GM23338 (cell line): ENCODE measurements around the gene MTIF3.

Experiments
- POLR2AphosphoS5 ChIP-seq: IDR thresholded peaks from 2 replicates; pipeline ENCODE4 v1.6.1; 2016; ENCODE audit warnings: antibody characterized with exemption, low read depth
- STAT1 ChIP-seq: IDR thresholded peaks from one replicate; pipeline ENCODE4 v1.6.1; 2016; ENCODE audit warnings: antibody characterized with exemption; ENCODE audit not compliant: unreplicated experiment
- TF ChIP-seq, protein P1 (sequence below), 2 experiments: fragments of 200-600 bp in 1 of 2; sonication (generic) in 1 of 2; conservative IDR thresholded peaks; 2 replicates each; pipeline versions ENCODE4 v1.5.1 to v1.6.1; 2016 to 2017; ENCODE audit warnings: antibody characterized with exemption in 2 of 2, low read depth in 2 of 2, mild to moderate bottlenecking in 2 of 2, moderate library complexity in 1 of 2

GRCh38 chr13:27403727-27404385, 46.5 kb downstream of the MTIF3 start:
- TF ChIP-seq, protein P1, sequence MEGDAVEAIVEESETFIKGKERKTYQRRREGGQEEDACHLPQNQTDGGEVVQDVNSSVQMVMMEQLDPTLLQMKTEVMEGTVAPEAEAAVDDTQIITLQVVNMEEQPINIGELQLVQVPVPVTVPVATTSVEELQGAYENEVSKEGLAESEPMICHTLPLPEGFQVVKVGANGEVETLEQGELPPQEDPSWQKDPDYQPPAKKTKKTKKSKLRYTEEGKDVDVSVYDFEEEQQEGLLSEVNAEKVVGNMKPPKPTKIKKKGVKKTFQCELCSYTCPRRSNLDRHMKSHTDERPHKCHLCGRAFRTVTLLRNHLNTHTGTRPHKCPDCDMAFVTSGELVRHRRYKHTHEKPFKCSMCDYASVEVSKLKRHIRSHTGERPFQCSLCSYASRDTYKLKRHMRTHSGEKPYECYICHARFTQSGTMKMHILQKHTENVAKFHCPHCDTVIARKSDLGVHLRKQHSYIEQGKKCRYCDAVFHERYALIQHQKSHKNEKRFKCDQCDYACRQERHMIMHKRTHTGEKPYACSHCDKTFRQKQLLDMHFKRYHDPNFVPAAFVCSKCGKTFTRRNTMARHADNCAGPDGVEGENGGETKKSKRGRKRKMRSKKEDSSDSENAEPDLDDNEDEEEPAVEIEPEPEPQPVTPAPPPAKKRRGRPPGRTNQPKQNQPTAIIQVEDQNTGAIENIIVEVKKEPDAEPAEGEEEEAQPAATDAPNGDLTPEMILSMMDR (conservative IDR thresholded peaks at IDR 0.05; ENCODE audit: low read depth in 2 of 2): no peak
- no peak for TF ChIP-seq STAT1
- TF ChIP-seq POLR2AphosphoS5: no peak
